Fibroblast of skin of back (primary cell): ENCODE measurements around the gene UBASH3A.
A peak's percentile ranks its signal among the peaks of the same experiment; 100 is the strongest.

Source experiments
- DNase-seq: peaks from one replicate; pipeline ENCODE4 v3.0.0-alpha.2; 2013

The UBASH3A gene

GRCh38 chr21:42432695-42433094 is 29.0 kb downstream of the UBASH3A start:
- DNase-seq = no peak

DNA sequence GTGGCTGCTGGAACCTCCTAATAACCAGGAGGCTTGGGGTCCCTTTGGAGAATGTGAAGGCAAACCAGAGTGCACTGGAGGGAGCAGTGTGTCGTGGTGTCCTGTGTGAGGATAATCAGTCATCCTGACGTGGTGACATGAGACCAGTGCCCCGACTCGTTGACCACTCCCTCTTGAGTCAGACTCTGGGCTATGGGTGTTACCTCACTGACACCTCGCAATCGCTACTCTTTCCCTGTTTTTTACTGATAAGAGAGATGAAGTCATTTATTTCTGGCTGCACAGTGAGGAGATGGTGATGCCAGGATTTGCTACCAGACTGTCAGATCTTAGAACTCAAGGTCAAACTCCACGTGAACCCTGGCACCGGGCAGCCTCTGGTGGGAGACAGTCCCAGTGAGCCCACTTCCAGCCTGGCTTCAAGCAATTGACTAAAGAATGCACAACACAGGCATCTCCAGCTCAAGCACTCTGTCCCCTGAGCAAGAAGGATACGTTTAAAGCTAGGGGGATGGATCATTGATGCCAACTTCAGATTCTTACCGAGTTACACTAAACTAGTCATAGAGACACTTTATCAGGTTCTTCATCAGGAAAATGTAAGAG is 30.3 kb downstream of the UBASH3A start:
- no peak for DNase-seq

DNA sequence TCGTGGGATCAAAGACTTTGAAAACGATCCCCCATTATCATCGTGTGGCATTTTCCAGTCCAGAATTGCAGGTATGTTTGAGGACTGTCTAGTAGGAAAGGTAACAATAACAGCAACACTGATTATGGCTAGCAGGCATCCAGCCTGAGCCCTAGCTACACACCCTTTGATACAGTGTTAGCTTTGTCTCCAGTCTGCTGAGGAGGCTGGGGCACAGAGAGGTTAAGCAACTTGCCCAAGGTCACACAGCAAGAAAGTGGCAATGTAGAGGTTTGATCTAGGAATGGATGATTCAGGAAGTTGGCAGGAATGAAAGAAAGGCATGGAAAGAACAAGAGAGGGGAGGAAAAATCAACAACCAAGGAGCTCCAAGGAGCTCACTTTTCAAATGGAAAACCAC is 31.2 kb downstream of the UBASH3A start:
- DNase-seq = no peak

DNA sequence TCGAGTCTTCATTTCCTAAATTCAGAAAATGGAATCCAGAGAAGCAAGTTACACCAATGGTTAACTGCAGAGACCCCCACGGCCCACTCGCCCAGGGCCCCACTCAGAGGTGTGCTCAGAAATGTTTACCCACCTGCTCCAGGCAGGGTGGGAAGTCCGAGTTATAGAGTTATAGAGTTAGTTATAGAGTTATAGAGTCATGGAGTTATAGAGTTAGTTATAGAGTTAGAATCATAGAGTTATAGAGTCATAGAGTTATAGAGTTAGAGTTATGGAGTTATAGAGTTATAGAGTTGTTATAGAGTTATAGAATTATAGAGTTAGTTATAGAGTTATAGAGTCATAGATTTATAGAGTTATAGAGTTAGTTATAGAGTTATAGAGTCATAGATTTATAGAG is 31.7 kb downstream of the UBASH3A start:
- no peak for DNase-seq

DNA sequence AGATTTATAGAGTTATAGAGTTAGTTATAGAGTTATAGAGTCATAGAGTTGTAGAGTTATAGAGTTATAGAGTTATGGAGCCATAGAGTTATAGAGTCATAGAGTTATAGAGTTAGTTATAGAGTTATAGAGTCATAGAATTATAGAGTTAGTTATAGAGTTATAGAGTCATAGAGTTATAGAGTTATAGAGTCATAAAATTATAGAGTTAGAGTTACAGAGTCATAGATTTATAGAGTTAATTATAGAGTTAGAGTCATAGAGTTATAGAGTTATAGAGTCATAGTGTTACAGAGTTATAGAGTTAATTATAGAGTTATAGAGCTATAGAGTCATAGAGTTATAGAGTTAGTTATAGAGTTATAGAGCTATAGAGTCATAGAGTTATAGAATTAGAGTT is 32.1 kb downstream of the UBASH3A start:
- no peak for DNase-seq

- no peak for DNase-seq
Measured at GRCh38 chr21:42436914-42437313, 33.2 kb downstream of the UBASH3A start.

DNA sequence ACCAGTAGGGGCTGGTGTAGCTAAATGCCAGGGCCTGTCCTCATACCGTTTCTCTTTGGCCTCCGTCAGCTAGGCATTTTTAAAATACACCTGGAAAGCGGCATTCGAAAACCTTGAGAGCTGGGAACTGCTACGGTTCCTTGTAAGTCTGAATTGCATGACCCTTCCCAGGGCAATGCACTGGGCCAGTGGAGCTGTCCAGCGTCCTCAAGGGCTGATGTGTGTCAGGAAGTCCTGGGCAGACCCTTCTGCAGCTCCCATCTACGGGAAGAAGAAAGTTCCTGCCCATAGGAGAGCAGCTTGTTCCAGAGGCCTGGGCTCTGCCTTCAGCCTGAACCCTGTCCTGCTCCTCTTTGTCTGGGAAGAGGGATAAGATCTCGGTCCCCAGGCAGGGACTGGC is 34.1 kb downstream of the UBASH3A start:
- DNase-seq = peak; percentile 6

- no peak for DNase-seq
Measured at GRCh38 chr21:42438316-42439205, 34.9 kb downstream of the UBASH3A start.

DNA sequence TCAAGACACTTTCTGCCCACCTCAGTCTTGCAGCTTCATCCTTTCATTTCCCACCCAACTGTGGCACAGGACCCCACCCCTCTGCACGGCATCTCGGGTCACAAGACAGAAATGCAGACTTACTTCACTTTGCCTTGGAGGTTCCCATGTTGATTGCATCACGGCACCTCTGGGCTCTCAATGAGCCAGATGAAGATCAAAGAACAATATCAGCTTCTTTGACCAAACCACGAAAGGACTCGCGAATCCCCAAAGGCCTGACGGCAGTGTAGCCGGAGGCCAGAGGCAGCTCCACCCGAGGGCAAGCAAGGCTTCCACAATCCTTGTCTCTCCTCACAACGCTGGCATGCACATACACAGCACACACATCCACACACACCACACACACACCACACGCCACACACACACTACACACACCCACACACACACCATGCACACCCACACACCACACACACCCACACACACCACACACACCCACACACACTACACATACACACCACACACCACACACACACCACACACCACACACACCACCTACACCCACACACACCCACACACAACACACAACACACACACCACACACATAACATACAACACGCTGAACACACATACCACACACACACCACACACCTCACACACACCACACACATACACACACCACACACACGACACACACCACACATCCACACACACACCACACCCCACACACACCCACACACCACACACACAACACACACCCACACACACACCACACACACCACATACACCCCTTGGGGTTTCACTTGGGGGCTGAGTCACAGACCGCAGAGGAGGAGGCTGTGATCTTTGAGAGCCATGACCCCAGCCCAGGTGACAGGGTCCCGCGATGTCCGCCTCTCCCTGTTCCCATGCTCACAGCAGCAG is 35.8 kb downstream of the UBASH3A start:
- no peak for DNase-seq

DNA sequence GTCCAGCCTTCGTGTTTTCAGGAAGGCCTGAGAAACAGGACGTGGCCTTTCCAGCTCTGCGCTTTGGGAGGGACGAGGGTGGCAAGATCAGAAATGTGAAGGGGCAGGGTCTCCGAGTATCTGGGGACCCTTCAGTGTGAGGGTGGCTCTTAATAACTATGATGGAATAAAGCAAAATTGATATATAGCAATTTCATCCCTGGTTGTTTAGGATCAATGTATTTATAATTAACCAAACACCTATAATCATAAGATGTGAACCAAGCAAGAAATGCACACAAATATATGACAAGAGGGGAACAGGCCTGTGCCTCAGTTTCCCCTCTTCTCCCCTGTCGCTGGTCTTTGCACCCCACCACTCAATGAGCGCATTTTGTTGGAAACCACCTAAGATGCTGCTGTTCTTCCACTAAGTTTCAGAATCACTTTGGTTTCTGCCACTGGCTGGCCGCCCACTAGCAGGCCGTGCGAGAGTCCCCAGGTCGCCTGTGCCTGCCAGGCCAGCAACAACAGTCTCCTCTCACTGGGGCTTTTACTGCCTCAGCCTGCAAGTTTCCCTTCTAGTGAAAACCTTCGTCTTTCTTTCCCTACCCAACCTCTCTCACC is 36.6 kb downstream of the UBASH3A start:
- DNase-seq = no peak

DNA sequence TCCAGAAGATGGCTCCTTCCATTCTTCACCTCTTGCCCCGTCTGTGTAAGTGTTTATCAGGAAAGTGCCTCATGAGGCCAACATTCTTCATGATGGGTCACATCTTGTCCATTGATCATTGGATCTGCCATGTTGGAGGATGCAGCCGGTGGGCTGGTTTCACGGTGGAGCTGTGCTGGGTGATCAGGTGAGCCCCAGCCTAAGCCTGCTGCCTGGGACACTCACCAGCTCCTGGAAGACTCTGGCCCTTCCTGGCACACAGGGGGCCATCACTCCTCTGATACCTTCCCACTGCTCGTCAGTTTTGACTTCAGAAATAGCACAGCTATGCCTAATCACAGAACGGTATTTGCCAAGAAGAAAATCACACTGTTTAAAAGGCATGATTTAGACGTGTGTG is 38.3 kb downstream of the UBASH3A start:
- no peak for DNase-seq

- DNase-seq = no peak
Measured at GRCh38 chr21:42443181-42443785, 39.6 kb downstream of the UBASH3A start.

GRCh38 chr21:42443876-42444744 is 40.4 kb downstream of the UBASH3A start:
- DNase-seq = no peak

DNA sequence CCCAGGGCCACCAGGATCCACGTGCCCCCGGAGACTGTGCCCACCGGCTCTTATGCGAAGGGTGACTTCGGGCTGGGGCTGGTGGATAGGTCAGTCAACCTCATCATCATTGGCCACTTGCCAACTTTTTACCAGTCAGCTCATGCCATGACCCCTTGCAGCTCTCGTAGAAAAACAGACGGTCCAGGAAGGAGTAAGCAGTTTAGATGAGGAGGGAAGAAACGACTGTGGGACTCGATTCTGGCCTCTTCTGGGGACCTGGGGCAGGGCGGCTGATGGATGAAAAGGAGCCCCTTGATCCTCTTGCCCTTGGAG is 41.0 kb downstream of the UBASH3A start:
- DNase-seq = no peak

DNA sequence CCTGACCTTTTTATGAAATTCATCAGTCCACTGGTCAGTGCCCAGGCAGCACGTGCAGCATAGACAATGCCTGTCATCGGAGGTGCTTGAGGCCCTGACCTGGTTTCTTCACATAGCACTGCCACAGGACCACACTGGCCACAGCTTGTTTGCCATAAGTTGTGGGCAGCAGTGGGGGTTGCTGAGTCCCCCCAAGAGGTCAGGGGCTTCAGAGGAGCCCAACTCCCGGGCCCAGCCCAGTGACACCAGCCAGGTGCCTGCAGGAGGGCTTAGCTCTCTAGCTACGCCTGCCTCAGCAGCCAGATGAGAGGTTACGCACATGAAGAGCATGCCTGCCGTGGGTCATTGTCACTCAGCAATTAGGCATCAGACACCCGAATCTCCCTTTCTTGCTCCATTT is 41.6 kb downstream of the UBASH3A start:
- DNase-seq = no peak

GRCh38 chr21:42446531-42446930 is 42.8 kb downstream of the UBASH3A start:
- DNase-seq = no peak

DNA sequence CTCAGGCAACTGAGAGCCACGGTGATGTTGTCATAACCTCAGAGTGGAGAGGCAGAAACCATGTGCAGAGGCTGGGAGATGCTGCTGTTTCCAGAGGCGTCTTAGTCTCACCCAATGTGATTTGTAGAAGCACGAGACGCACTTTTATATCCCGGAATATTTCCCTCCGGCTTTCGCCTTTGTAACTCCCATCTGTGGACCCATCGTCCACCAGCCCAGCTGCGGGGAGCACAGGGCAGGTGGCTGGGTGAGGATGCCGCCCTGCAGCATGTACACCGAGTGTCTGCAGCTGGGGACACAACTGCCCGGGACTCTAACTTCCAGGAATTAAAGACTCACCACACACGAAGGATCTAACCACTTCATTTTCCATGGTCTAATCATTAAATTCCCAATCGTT is 43.5 kb downstream of the UBASH3A start:
- no peak for DNase-seq

- DNase-seq = no peak
Measured at GRCh38 chr21:42447732-42448131, 44.0 kb downstream of the UBASH3A start.

- DNase-seq = no peak
Measured at GRCh38 chr21:42448686-42449085, 45.0 kb downstream of the UBASH3A start.

DNA sequence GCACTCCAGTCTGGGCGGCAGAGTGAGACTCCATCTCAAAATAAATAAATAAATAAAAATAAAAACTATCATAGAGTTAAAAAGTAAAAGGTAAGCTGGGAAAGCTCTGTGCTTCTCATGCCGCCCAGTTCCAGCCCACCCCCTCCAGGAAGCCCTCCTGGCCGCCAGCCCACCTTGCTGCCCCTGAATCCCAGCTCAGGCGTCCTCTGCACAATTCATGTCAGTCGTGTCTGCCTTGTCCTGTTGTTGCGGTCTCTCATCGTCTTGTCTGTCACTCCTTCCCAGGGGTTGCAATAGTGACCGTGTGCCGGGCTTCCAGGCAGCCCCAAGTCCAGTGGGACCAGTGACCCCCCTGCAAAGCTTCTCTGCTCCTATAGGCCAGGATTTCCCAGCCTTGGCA is 48.2 kb downstream of the UBASH3A start:
- DNase-seq = no peak

- DNase-seq = no peak
Measured at GRCh38 chr21:42452401-42453223, 48.9 kb downstream of the UBASH3A start.
